WTC11 (cell line): Measurements from ENCODE around the gene PACS1. TPM values are rescaled to one million over a fixed set of nuclear protein-coding genes. Genes with fewer than 3 reads are reported as not detected.

Source experiments
- ATAC-seq: fragments of 200-7000 bp; cut with Tn5 transposase; 2 replicates; pipeline ENCODE4 v1.10.0; 2021; ENCODE audit warnings: mild to moderate bottlenecking, moderate library complexity
- CTCF ChIA-PET: fragments of 300-600 bp; sonication (Branson Sonifier 250); formaldehyde crosslinking; loops from one replicate; lab custom pipeline; 2021; ENCODE audit warnings: antibody characterized with exemption; lab: Charles Lee
- POLR2A ChIA-PET: fragments of 350-600 bp; sonication (Branson Sonifier 250); formaldehyde crosslinking; loops from one replicate; lab custom pipeline; 2021; ENCODE audit warnings: antibody characterized with exemption; lab: Charles Lee
- DNase-seq: peaks from one replicate; pipeline ENCODE4 v3.0.0; 2021; ENCODE audit warnings: low spot score
- H3K27ac Mint-ChIP-seq: 2 replicates; pipeline ENCODE4 v1.8.0; 2021; ENCODE audit warnings: mixed read lengths
- H3K27me3 Mint-ChIP-seq: 2 replicates; pipeline ENCODE4 v1.8.0; 2021; ENCODE audit warnings: low read depth, mild to moderate bottlenecking, moderate library complexity, mixed read lengths
- H3K36me3 Mint-ChIP-seq: 2 replicates; pipeline ENCODE4 v1.8.0; 2021; ENCODE audit warnings: mixed read lengths
- H3K4me1 Mint-ChIP-seq: 2 replicates; pipeline ENCODE4 v1.8.0; 2022; ENCODE audit warnings: mixed read lengths
- H3K4me3 Mint-ChIP-seq: 2 replicates; pipeline ENCODE4 v1.8.0; 2021; ENCODE audit warnings: mild to moderate bottlenecking, moderate library complexity, mixed read lengths
- H3K9me3 Mint-ChIP-seq: 2 replicates; pipeline ENCODE4 v1.8.0; 2021; ENCODE audit warnings: mixed read lengths
- AR ChIP-seq: fragments of 250-450 bp; sonication (Bioruptor Pico); IDR thresholded peaks from 2 replicates; pipeline ENCODE4 v1.9.0; 2021; ENCODE audit warnings: mild to moderate bottlenecking
- ATF3 ChIP-seq: sonication (generic); formaldehyde crosslinking; conservative IDR thresholded peaks from 2 replicates; pipeline ENCODE4 v1.8.1; 2022; ENCODE audit warnings: mild to moderate bottlenecking, missing genetic modification reagents
- CREB1 ChIP-seq: sonication (generic); formaldehyde crosslinking; IDR thresholded peaks from 2 replicates; pipeline ENCODE4 v1.8.0; 2023; ENCODE audit warnings: mild to moderate bottlenecking, missing genetic modification reagents
- CREM ChIP-seq: sonication (generic); formaldehyde crosslinking; IDR thresholded peaks from 2 replicates; pipeline ENCODE4 v1.8.1; 2022; ENCODE audit warnings: mild to moderate bottlenecking, missing genetic modification reagents, moderate library complexity
- EMX1 ChIP-seq: fragments of 250-450 bp; sonication (Bioruptor Pico); IDR thresholded peaks from 2 replicates; pipeline ENCODE4 v1.8.0; 2021; ENCODE audit warnings: mild to moderate bottlenecking
- ERG ChIP-seq: fragments of 250-450 bp; sonication (Bioruptor Pico); IDR thresholded peaks from 2 replicates; pipeline ENCODE4 v1.8.0; 2021; ENCODE audit warnings: mild to moderate bottlenecking
- JUN ChIP-seq: sonication (generic); formaldehyde crosslinking; IDR thresholded peaks from 2 replicates; pipeline ENCODE4 v1.8.0; 2023; ENCODE audit warnings: mild to moderate bottlenecking, missing genetic modification reagents
- MAX ChIP-seq: sonication (generic); formaldehyde crosslinking; IDR thresholded peaks from 2 replicates; pipeline ENCODE4 v1.8.0; 2022; ENCODE audit warnings: mild to moderate bottlenecking, missing genetic modification reagents
- MLX ChIP-seq: sonication (generic); formaldehyde crosslinking; IDR thresholded peaks from 2 replicates; pipeline ENCODE4 v1.8.1; 2023; ENCODE audit warnings: mild to moderate bottlenecking, missing genetic modification reagents, moderate library complexity
- MYBL2 ChIP-seq: sonication (generic); formaldehyde crosslinking; IDR thresholded peaks from 2 replicates; pipeline ENCODE4 v1.8.1; 2023; ENCODE audit warnings: mild to moderate bottlenecking, moderate library complexity, missing genetic modification reagents
- NFE2L1 ChIP-seq: sonication (generic); formaldehyde crosslinking; IDR thresholded peaks from 2 replicates; pipeline ENCODE4 v1.8.1; 2023; ENCODE audit warnings: missing genetic modification reagents
- OVOL2 ChIP-seq: fragments of 250-450 bp; sonication (Bioruptor Pico); IDR thresholded peaks from 2 replicates; pipeline ENCODE4 v1.9.0; 2021; ENCODE audit warnings: mild to moderate bottlenecking, borderline replicate concordance
- PRRX2 ChIP-seq: fragments of 250-450 bp; sonication (Bioruptor Pico); IDR thresholded peaks from 2 replicates; pipeline ENCODE4 v1.8.0; 2021; ENCODE audit warnings: mild to moderate bottlenecking
- RELA ChIP-seq: sonication (generic); formaldehyde crosslinking; IDR thresholded peaks from 2 replicates; pipeline ENCODE4 v1.8.1; 2022; ENCODE audit warnings: missing genetic modification reagents, mild to moderate bottlenecking, borderline replicate concordance
- TCF7 ChIP-seq: sonication (generic); formaldehyde crosslinking; IDR thresholded peaks from 2 replicates; pipeline ENCODE4 v1.8.0; 2022; ENCODE audit warnings: mild to moderate bottlenecking, low read depth, missing genetic modification reagents, moderate library complexity
- TP53 ChIP-seq: sonication (generic); formaldehyde crosslinking; IDR thresholded peaks from 2 replicates; pipeline ENCODE4 v1.8.1; 2023; ENCODE audit warnings: mild to moderate bottlenecking, missing genetic modification reagents
- USF1 ChIP-seq: sonication (generic); formaldehyde crosslinking; IDR thresholded peaks from 2 replicates; pipeline ENCODE4 v1.8.0; 2022; ENCODE audit warnings: mild to moderate bottlenecking, missing genetic modification reagents
- ZBTB21 ChIP-seq: sonication (generic); formaldehyde crosslinking; IDR thresholded peaks from 2 replicates; pipeline ENCODE4 v1.8.1; 2023; ENCODE audit warnings: mild to moderate bottlenecking, missing genetic modification reagents, borderline replicate concordance
- ZNF219 ChIP-seq: sonication (generic); formaldehyde crosslinking; IDR thresholded peaks from 2 replicates; pipeline ENCODE4 v1.8.0; 2023; ENCODE audit warnings: missing genetic modification reagents, mild to moderate bottlenecking, borderline replicate concordance
- ZNF232 ChIP-seq: sonication (generic); formaldehyde crosslinking; IDR thresholded peaks from 2 replicates; pipeline ENCODE4 v1.8.0; 2022; ENCODE audit warnings: mild to moderate bottlenecking, missing genetic modification reagents
- ZNF317 ChIP-seq: sonication (generic); formaldehyde crosslinking; IDR thresholded peaks from 2 replicates; pipeline ENCODE4 v1.8.1; 2023; ENCODE audit warnings: low read depth, mild to moderate bottlenecking, moderate library complexity, missing genetic modification reagents, borderline replicate concordance
- ZNF396 ChIP-seq: fragments of 250-450 bp; sonication (Bioruptor Pico); IDR thresholded peaks from 2 replicates; pipeline ENCODE4 v1.8.0; 2021; ENCODE audit warnings: mild to moderate bottlenecking, moderate library complexity, borderline replicate concordance
- ZNF512 ChIP-seq: sonication (generic); formaldehyde crosslinking; IDR thresholded peaks from 2 replicates; pipeline ENCODE4 v1.8.1; 2022; ENCODE audit warnings: missing genetic modification reagents, borderline replicate concordance
- total RNA-seq: library from RNA; stranded (reverse); gene quantifications from 3 replicates; pipeline ENCODE4 v1.2.3, GENCODE V29; 2021

PACS1 gene
- total RNA-seq, 1 experiment from 2014 or later: 34.8 TPM

- TF ChIP-seq ATF3 (CRISPR knock-in tag) (no peak), CREM (CRISPR knock-in tag) (no peak), PRRX2 (CRISPR knock-in tag) (no peak), ERG (CRISPR knock-in tag) (no peak), TCF7 (no peak), USF1 (CRISPR knock-in tag) (no peak), JUN (CRISPR knock-in tag) (peak; percentile 78; the same call in 1 of the 2 replicates), ZNF317 (CRISPR knock-in tag) (no peak), CREB1 (CRISPR knock-in tag) (no peak), OVOL2 (CRISPR knock-in tag) (no peak), EMX1 (no peak), RELA (CRISPR knock-in tag) (no peak), ZNF219 (CRISPR knock-in tag) (no peak)
Observed at GRCh38 chr11:66288671-66289547, 218.8 kb downstream of the PACS1 start, which contains the start of gene YIF1A (continued).

GRCh38 chr11:66289548-66290329 lies 219.7 kb downstream of the PACS1 start:
- DNase-seq (peak; percentile 90), ATAC-seq (peak; percentile 67)
- no peaks in the 10 kb centered on the region for H3K36me3 Mint-ChIP-seq
- H3K27me3 Mint-ChIP-seq: peaks cover 37% of the 10 kb centered on the region
- peak overlapping the region; percentile 96 for H3K4me3 Mint-ChIP-seq
- peak overlapping the region; percentile 96 for H3K27ac Mint-ChIP-seq
- peaks cover 20% of the 10 kb centered on the region for H3K4me1 Mint-ChIP-seq
- no peaks in the 10 kb centered on the region for H3K9me3 Mint-ChIP-seq
- ChIA-PET POLR2A (interaction anchor here (0.5 to 1.8 kb wide), 11 partner anchors 8 to 177 kb away, joined by 3 to 19 read pairs (median 5); partner anchors contain the start of genes B4GAT1, CD248, PELI3 and RIN1), CTCF (interaction anchor here (0.6 to 2.5 kb wide), 25 partner anchors 8 to 402 kb away, joined by 3 to 65 read pairs (median 5); partner anchors contain the start of genes CD248, DPP3, FIBP and RAB1B)
- TF ChIP-seq TP53: no peak
- no peak; the same call in 1 of the 2 replicates for TF ChIP-seq ZNF512
- peak; percentile 53; the same call in 1 of the 2 replicates for TF ChIP-seq ZBTB21 (CRISPR knock-in tag)
- TF ChIP-seq NFE2L1 (CRISPR knock-in tag): peak; percentile 89; the same call in 1 of the 2 replicates
- no peak for TF ChIP-seq ZNF396 (CRISPR knock-in tag)
- 0 out of 2 replicates have a peak, but pooled peaks have one; percentile 57 for TF ChIP-seq MLX (CRISPR knock-in tag)
- no peak for TF ChIP-seq MAX
- peak; percentile 59; the same call in 1 of the 2 replicates for TF ChIP-seq ZNF317 (CRISPR knock-in tag)
- peak; percentile 82; the same call in 1 of the 2 replicates for TF ChIP-seq ZNF232 (CRISPR knock-in tag)
- no peak for TF ChIP-seq ERG (CRISPR knock-in tag)
- 0 out of 2 replicates have a peak, but pooled peaks have one; percentile 78 for TF ChIP-seq PRRX2 (CRISPR knock-in tag)
- TF ChIP-seq MYBL2 (CRISPR knock-in tag): peak; percentile 74; the same call in 1 of the 2 replicates
- TF ChIP-seq ATF3 (CRISPR knock-in tag): no peak
- TF ChIP-seq AR (CRISPR knock-in tag): no peak
